Stimulated activated CD8-positive, alpha-beta memory T cell treated with anti-CD3 and anti-CD28 coated beads, Interleukin-15, amount 100 ng/mL, for 1 hour (primary cell): Measurements from ENCODE around the gene STARD10.

Experiments
- DNase-seq: peaks from one replicate; pipeline ENCODE4 v3.0.0-alpha.2; 2020; ENCODE audit warnings: low read depth

Gene STARD10

DNA sequence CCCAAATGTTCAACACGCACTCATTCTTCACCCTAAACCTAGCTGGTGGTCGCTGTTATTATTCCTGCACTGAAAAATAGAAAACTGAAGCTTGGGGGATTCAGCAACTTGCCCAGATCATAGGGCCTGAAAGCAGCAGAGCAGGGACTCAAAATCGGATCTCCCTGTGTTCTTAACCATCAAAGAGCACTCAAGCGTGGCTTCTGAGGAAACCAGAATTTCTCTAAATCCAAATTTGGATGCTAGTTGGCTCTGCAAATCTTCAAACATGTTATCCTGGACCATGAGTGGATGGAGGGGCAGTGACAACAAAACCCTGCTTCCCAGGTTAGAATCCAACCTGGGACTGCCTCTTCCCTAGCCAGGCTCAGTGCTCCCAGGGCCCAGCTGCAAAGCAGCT lies 30.0 kb downstream of the STARD10 start:
- no peak for DNase-seq

DNA sequence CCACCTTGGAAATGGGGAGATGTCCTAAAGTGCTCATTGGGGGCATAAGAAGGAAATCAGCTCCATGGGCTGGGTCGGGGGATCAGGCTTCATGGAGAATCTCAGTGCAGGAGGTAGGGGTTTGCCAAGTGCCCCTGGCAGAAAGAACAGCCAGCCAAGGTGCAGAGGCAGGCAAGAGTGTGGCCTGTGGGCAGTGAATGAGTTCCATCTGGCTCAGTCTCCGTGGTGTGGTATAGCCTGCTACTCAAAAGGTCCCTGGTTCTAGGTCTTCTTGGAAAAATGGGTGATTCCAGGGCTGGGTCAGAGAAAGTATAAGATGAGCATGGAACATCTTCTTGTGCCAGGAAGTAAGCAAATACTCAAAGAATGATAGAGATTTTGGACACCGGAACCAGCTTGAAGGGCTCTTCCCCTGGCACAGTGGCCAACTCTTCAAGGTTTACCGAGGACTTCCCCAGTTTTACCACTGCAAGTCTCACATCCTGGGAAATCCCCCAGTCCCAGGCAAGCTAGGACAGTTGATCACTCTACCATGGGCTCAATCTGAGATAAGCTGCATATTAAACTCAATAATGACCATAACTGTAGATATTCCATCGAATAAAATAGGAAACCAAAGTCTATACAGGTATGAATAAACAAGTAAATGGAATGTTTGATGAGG lies 31.1 kb downstream of the STARD10 start:
- no peak for DNase-seq

DNA sequence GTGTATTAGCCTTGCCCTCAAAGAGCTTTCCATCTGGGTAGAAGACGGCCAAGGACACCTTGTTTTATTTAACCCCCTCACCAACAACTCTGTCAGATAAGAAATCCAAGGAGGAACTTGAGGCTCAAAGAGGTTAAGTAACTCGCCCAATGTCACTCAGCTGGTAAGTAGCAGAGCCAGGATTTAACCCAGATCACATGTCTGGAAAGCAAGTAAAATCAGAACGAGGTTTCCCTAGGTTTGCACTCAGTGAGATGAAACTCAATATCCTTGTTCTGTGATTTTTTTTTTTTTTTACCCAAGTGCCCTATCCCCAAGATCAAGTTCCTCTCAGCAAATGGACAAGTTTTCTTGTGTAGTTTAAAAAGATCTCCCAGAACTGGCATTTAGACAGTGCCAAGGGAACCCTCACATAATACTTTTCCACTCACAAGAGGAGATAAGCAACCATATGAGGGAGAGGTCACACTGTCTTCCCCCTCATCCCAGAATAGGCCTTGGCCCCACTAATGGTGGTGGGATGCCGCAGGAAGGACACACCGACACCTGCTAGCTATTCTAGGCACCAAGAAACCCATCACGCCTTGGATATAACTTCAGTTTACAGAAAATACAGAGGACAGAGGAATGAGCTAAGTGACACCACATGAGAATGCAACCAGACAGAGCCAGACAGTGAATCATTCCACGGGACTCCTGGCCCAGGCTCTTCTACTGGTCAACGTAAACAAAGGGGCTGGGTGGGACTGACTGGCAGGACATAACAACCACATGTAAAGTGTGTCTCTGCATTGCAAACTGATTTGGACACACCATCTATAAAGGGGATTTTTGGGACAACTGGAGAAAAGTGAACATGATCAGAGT lies 33.1 kb downstream of the STARD10 start:
- no peak for DNase-seq

DNA sequence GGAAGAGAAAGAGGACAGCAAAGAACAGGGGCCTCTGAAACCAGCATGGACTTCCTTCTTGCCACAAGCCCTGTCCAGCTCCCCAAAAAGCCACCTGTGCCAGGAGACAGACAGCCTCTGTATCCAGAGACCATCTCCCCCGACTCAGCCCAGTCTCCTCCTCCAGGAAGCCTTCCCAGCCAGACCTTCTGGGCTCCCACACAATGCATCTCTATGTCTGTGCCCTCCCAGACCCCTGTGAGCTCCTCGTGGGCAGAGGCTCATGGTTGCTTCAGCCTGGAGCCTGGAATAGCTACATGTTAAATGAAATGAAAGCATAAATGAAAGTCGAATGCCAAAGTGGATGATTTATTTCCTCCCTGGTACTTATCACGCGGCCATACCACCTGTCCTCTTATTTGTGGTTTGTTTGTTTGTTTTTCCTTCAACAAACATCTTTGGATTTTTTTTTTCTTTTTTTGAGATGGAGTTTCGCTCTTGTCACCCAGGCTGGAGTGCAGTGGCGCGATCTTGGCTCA lies 34.3 kb downstream of the STARD10 start:
- no peak for DNase-seq

DNA sequence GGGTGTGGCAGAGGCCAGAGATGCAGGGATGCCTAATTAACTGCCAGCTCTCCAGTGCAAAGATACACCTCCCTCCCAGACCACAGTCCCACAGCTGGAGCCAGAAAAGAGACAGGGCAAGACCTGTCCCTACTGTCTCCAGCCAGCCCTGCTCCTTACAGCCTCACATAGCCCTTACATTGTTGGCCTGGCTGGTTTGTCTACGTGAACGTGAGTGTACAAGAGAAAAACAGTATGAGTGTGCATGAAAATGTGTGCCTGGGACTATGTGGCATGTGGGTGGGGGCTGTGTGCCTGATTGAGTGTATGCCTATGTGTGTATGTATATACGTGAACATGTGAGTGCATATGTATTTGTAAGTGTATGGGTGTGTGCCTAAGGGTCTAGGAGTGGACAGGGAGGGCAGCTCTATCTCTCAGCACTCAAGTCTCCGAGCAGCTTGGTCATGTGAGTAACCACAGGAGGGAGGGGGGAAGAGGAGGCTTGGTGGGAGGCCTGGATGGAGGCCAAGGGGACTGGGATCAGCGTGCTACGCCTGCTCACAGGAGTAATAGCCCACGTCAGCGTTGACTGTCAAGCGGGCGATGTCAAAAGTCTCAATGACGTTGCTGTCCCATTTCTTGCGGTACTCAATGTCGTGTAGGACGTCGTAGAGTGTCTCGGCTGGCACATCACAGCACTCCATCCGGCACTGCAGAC lies 35.0 kb downstream of the STARD10 start:
- DNase-seq = no peak

DNA sequence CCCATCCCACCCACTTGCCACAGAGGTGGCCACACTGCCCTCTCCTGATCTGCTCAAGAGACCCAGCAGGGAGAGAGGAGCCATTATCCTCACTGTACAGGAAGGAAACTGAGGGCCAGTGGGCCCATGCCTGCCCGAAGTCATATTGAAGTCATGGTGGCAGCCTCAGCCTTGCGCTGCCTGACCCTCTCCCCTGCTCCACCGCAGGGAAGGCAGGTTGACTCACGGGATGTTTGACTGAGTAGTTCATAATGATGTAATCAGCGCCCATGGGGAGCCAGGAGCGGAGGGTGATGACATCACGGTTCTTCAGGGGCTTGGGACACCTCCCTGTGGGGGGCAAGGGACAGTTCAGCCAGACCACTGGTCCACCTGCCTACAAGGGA lies 35.5 kb downstream of the STARD10 start:
- no peak for DNase-seq

DNA sequence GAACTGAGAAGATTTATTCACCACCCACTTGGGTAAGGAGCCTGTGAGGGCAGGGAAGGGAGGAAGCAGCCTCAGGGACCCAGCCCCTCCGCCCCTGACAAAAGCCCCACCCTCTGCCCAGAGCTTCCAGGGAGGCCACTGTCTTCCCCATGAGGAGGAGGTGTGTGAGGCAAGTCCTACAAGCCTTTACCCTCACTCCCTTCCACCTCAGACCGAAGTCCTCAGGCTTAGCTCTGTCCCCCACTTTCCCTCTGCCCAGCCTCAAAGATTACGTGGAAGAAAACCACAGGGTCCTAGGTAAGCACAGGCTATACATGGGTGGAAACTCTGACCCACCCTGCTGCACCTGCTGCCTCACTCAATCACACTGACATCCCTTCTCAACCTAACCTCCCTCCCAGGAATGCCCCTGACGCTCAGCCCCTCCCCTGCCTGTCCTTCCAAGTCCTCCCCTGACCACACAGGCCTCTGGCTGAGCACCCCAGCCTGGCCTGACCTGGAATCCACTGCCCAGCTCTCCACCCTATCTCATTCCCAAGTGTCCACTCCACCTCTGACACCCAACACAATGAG lies 38.0 kb downstream of the STARD10 start:
- DNase-seq = no peak

DNA sequence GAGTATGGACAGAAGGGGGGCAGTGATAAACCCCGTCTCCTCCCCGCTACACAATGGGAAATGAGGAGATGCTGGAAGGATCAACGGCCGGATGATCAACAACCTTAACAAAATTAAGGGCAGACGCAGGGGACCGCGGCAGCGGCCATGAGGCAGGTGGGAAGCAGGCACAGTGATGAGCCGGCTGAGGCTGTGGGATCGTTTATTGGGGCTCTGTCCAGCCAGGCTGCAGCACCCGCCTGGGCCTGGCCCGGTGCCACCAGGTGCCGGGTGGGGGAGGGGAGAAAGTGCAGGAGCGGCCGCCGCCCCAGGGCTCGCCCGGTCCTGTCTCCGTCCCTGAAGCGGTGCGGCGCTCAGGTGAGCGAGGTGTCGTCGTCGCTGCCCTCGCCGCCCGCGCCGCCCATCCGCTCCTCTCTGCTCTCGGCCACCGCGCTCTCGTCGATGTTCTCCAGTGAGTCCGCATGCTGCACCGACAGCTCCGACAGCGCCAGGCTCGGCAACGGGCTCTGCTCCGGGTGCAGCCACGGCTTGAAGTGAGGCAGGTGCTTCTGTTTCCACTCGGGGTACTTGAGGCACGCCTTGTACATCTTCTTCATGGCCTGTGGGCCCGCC lies 39.2 kb downstream of the STARD10 start:
- DNase-seq = no peak

DNA sequence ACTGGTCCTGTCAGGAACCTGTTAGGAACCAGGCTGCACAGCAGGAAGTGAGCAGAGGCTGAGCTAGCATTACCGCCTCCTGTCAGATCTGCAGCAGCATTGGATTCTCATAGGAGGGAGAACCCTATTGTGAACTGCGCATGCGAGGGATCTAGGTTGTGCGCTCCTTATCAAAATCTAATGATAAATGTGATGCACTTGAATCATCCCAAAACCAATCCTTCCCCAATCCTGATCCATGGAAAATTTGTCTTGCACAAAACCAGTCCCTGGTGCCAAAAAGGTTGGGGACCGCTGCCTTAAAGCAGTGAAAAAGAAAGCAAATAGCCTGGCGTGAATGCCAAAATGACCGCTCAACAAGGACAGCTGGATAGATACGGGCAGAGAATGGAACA lies 39.7 kb downstream of the STARD10 start:
- no peak for DNase-seq

DNA sequence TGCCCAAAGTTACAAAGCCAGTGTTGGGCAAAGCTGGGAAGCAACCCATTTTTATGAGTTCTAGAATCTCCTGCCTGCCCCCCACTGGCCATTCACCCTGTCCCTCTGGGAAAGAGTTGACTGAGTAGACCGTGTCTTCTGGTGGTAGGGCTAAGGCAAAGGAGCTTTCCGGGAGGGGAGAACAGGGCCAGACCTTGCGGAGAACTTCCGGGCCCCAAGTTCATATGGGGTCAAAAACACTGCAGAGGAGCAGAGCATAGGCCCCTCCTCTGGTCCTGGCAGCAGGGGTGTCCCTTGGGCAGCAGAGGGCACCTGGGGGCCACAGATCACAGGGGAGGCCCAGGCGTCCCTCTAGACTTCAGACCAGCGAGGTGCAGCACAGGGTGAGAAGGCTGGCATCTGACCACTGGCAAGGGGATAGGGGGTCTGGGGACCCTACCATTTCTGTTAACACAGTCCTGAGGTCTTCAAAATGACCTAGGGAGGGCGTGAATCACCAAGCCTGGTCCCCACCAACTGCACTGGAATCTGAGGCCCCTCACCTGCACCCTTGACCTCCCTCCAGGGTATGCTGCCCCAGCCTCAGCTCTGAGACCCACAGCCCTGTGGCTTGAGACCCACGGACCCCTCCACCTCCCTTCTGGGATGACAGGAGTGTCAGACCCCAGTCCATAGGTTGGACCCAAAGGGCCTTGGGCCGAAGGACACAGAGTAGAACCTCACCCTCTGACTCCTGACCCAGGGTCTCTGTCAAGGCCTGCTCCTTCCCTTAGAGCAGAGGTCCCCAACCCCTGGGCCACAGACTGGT lies 40.3 kb downstream of the STARD10 start:
- no peak for DNase-seq

DNA sequence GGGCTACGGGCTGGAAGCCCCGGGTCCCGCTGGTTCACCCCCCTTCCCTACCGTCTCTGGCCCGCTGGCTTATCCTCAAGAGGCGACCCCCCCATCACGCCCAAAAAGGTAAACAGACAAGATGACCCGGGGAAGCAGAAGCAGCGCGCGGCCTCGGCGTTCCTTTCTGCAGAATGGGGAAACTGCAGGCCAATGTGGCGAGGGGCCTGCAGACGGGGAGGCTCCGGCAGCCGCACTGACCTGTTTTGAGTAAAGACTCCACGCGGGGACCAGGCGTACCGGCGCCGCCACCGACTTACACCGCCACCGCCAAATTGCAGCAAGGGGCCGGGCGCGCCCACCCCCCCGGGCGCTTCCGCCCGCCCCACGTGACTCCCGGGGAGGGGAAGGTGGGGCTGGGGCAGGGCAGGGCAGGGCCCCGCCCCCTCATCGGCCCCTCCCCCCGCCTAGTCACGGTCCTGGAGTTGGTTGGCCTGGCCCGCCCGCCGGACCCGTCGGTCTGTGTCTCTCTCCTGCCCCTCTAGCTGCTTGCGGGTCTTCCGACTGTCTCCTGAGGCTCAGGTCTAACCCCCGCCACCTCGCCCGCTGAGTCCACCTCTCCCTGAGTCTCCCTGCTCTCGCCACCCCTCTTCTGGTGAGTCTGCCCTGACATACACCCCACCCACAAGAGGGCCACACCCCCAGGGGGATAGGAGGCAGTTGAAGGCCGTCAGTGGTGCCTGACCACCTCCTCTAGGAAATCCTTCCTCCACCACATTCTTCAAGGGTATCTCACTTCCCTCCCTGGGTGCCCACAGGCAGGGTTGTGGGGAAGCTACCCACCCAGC lies 41.5 kb downstream of the STARD10 start, which contains the start of gene ARAP1:
Gene ARAP1, minus strand, starts transcription at position 321 of the 827 bp plus-strand sequence. CDS start 25,280 bp downstream, outside the sequence.
- peak; percentile 48 for DNase-seq

DNA sequence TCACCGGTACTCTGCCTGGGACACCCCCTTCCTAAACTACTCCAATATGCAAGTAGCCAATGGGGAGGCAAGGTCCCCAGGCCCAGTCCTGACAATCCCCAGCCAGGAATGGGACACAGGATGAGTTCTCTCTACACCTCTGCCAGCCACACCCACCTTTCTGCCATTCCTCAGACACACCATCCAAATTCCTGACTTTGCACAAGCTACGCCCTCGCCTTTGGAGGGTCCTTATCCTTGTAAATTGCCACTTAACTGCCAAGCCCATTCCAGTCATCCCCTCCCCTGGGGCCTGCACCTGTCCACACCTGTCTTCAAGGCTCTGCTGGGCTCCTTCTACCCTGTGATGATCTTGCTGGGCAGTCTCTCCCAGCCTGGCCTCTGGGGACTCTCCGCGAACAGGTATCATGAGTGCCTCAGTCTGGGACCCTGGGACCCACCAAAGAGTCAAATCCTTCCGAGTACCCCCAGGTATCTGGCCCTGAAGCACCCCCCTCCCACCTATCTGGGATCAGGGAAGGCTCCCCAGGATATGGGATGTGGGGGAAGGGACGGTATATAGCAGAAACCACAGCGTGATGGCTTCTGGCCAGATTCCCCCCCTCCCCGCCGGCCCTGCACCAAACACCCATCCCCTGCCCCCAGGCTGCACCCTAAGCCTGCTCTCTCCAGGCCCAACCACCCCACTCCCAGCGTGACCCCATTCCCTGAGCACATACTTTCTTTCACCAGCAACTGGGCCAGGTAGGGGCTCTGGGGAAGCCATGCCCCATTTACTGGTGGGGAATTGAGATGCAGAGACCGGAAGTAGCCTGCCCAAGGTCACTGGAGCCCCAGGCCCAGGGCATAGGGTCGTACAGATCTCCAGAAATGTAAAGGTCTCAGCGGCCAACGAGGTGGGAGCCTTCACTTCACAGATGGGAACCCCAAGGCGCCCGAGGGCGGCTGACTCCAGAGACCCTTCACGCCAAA lies 42.4 kb downstream of the STARD10 start:
- no peak for DNase-seq

DNA sequence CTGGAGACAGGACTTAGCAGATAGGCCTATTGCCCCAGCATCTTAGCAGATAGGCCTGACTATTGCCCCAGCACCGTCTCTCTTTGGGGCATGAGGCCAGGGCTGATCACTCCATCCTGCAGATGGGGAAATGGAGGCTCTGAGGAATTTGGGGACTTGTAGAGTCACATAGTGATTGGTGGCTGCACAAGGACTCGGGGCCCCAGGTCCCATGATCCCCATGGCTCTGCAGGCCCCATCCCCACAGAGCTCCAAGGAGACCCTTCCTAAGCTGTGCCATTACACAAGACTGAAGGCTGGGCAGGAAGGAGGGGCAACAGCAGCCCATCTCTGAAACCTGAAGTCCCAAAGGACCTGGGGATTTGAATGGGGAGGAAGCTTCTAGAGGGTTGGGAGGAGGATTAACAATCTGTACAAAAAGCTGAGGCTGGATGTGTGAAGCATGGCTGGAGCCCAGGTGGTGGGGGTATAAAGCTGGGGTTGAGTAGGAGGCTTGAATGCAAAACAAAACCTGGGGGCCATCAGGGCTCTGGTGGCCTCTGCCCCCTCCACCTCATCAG lies 43.2 kb downstream of the STARD10 start:
- DNase-seq = no peak

DNA sequence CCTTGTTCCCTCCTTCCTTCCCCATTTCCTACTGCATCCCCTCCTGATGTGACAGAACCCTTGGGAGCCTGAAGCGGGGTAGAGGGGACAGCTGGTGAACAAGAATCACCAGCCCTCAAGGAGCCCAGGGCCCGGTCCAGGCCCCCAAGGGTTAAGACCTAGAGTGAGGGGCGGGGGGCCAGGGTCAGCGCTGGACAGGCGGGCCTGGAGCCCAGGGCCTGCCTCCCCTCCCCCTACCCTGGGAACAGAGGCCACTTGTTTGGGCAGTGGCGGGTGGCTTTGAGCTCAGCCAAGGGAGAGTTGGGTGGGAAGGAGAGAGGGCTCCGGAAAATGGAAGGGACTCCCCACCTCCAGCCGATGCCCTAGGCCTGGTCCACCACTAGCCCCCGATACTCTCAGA lies 43.8 kb downstream of the STARD10 start:
- no peak for DNase-seq

DNA sequence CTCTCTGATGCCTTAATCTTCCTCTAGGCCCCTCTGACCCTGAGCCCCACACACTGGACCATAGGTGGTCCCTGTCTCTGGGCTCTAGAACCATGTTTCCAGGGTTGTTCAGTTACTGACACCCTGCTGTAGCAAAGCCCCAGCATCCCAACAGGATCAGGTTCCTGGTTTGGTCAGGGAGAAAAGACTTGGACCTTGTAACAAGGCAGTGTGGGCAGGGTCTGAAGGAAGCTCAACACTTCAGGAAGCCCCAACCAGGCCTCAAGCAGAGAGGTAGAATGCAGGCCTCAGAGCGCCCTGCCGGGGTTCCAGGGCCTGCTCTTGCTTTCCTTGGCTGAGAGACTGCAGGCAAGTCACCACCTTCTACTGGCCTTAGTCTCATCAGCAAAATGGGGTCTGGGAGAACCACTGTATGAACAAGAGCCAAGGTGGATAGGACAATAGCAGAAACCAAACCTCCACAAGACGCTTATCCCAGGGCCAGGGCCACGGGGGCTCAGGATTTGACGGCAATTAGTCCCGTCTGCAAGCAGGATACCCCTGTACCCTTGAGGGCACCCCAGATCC lies 46.5 kb downstream of the STARD10 start:
- no peak for DNase-seq

DNA sequence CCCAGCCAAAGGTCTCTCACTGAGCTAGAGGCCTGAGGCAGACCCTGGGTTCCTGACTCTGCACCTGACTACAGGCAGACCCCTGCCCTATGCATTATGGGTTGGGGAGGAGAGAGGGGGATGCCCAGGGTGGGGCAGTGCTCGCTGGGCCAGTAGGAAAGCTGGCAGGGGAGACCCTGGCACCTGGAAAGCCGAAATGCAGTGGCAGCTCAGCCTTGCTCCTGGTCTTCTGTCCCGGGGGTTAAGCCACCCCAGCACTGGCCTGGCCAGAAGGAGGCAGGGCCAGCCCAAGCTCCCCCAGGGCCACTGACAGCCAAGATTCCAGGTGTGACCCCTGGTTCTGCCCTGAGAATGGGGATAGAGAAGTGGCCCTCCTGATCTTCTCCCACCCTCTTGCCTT lies 47.0 kb downstream of the STARD10 start:
- no peak for DNase-seq

DNA sequence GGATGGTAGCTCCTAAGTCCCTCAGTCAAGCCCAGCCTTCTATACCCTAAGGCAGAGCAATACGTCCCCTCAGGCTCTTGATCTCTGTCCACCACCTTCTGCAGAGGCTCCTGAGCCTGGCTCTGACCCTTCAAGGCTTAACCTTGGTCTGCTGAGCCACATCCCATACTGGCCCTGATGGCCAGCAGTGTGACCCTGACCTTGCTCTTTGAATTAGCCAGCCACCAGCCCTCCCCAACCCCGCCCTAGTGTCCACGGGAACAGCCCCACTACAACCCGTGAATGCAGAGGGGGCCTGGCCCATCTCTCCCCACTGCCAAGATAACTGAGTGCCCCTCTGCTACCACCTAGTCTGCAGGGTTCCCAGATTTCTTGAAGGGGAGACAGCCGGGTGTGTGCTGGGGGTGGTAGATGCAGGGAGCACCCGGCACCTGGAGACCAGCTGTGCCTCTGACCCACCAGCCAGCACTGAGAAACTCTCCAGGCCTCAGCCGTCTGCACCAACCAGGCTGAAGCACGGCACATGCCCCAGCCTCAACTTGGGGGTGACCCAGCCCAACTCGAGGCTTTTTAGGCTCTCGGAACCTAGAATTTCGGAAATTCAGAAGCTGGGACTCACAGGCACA lies 47.8 kb downstream of the STARD10 start:
- no peak for DNase-seq

DNA sequence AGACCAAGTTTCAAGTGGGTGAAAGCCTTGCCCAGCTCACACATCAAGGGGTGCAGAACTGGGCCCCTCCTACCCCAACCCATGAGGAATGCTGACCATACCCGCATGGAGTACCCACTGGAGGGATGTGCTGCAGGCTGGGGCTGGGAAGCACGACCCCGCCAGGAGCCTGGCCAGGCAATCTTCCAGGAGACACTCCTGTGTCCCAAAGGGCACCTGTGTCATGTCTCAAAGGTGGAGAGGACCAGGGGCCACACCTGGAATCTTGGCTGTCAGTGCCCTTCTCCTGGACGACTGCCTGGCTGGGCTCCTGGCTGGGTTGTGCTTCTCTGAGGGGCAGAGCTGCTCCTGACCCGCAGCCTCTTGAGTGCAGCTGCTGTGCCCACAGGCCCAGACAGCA lies 48.3 kb downstream of the STARD10 start:
- DNase-seq = no peak
